K562 (cell line): ENCODE data around the gene CTDSPL. TPM values are rescaled to one million over a fixed set of nuclear protein-coding genes. Genes with fewer than 3 reads are reported as not detected.

Source experiments
- ATF1 ChIP-seq, 2 experiments: fragments of 450-650 bp in 1 of 2; IDR thresholded peaks; 2 replicates each; pipeline ENCODE4 v1.6.1; 2016; ENCODE audit warnings: missing compliant biosample characterization in 1 of 2, missing genetic modification characterization in 1 of 2
- E2F8 ChIP-seq: fragments of 450-650 bp; IDR thresholded peaks from 2 replicates; pipeline ENCODE4 v1.7.1; 2018; ENCODE audit warnings: mild to moderate bottlenecking, low read depth; ENCODE audit not compliant: partially characterized antibody
- EZH2 ChIP-seq: IDR thresholded peaks from 2 replicates; pipeline ENCODE4 v1.6.1; 2012; ENCODE audit warnings: low read depth, mild to moderate bottlenecking, inconsistent platforms, low read length, borderline replicate concordance
- FOXP4 ChIP-seq: sonication (generic); formaldehyde crosslinking; IDR thresholded peaks from 2 replicates; pipeline ENCODE4 v1.8.0; 2022; ENCODE audit warnings: mild to moderate bottlenecking, missing genetic modification reagents, borderline replicate concordance
- GABPB1 ChIP-seq: sonication (generic); formaldehyde crosslinking; IDR thresholded peaks from 2 replicates; pipeline ENCODE4 v1.8.0; 2022; ENCODE audit warnings: mild to moderate bottlenecking, missing genetic modification reagents
- GATAD2B ChIP-seq: fragments of 450-650 bp; IDR thresholded peaks from 2 replicates; pipeline ENCODE4 v1.6.1; 2017; ENCODE audit warnings: mild to moderate bottlenecking, borderline replicate concordance
- HNRNPK ChIP-seq: fragments of 200-400 bp; formaldehyde crosslinking; IDR thresholded peaks from one replicate; pipeline ENCODE4 v1.6.1; 2018; ENCODE audit warnings: mild to moderate bottlenecking, low read depth, low read length; ENCODE audit not compliant: poor library complexity, severe bottlenecking
- KLF13 ChIP-seq: fragments of 450-650 bp; IDR thresholded peaks from 2 replicates; pipeline ENCODE4 v1.6.1; 2016; ENCODE audit warnings: missing genetic modification characterization, low read depth, mild to moderate bottlenecking, missing compliant biosample characterization, moderate library complexity, borderline replicate concordance
- NCOA1 ChIP-seq: fragments of 450-650 bp; IDR thresholded peaks from 2 replicates; pipeline ENCODE4 v1.6.1; 2016; ENCODE audit warnings: low read depth
- NFYB ChIP-seq: IDR thresholded peaks from 2 replicates; pipeline ENCODE4 v1.6.1; 2011; ENCODE audit warnings: mild to moderate bottlenecking, moderate library complexity; ENCODE audit not compliant: insufficient read length; ENCODE audit errors: extremely low read depth
- POLR2A ChIP-seq: fragments of 450-650 bp; conservative IDR thresholded peaks from 2 replicates; pipeline ENCODE4 v1.6.1; 2016
- PREB ChIP-seq: sonication (generic); formaldehyde crosslinking; IDR thresholded peaks from 2 replicates; pipeline ENCODE4 v1.8.1; 2023; ENCODE audit warnings: mild to moderate bottlenecking, missing genetic modification reagents
- RBM34 ChIP-seq: fragments of 200-400 bp; formaldehyde crosslinking; IDR thresholded peaks from 2 replicates; pipeline ENCODE4 v1.6.1; 2018; ENCODE audit warnings: low read length, borderline replicate concordance; ENCODE audit not compliant: insufficient read depth
- RFX1 ChIP-seq: fragments of 450-650 bp; IDR thresholded peaks from 2 replicates; pipeline ENCODE4 v1.6.1; 2016; ENCODE audit warnings: mild to moderate bottlenecking, moderate library complexity
- TCF3 ChIP-seq: sonication (generic); formaldehyde crosslinking; IDR thresholded peaks from 2 replicates; pipeline ENCODE4 v1.4.0; 2020; ENCODE audit warnings: mild to moderate bottlenecking, missing genetic modification reagents
- XRCC3 ChIP-seq: fragments of 450-650 bp; IDR thresholded peaks from 2 replicates; pipeline ENCODE4 v1.6.1; 2017; ENCODE audit warnings: mild to moderate bottlenecking, moderate library complexity
- ZEB2 ChIP-seq: fragments of 450-650 bp; IDR thresholded peaks from 2 replicates; pipeline ENCODE4 v1.6.1; 2016
- ZNF165 ChIP-seq: fragments of 250-450 bp; sonication (Bioruptor Pico); IDR thresholded peaks from 2 replicates; pipeline ENCODE4 v1.4.0; 2020; ENCODE audit warnings: borderline replicate concordance
- ZNF184 ChIP-seq: sonication (generic); formaldehyde crosslinking; IDR thresholded peaks from 2 replicates; pipeline ENCODE4 v1.5.0; 2020; ENCODE audit warnings: missing genetic modification reagents
- ZNF3 ChIP-seq: fragments of 250-450 bp; sonication (Bioruptor Pico); IDR thresholded peaks from 2 replicates; pipeline ENCODE4 v1.5.0; 2021; ENCODE audit warnings: mild to moderate bottlenecking, moderate library complexity
- ZNF655 ChIP-seq: fragments of 250-450 bp; sonication (Bioruptor Pico); IDR thresholded peaks from 2 replicates; pipeline ENCODE4 v1.5.0; 2021
- polyA plus RNA-seq, 8 experiments: library from polyadenylated mRNA; depleted of rRNA in 4 of 8; stranded (reverse) in 5 of 8; unstranded in 3 of 8; fragments of >200 nt; fragmentation: Nextera tagmentation in 2 of 8; fragmentation: Illumina TruSeq in 1 of 8; extraction: Ambion mirVana in 2 of 8; extraction: Trizol in 1 of 8; gene quantifications; 2 replicates each; pipeline versions ENCODE4 v1.2.1 to v1.2.3, GENCODE V29; 2011 to 2014; ENCODE audit warnings: inconsistent platforms in 1 of 8, missing spikeins in 1 of 8
- total RNA-seq, 7 experiments: library from RNA; depleted of rRNA in 6 of 7; stranded (reverse); fragments of >200 nt in 6 of 7; fragmentation: Illumina TruSeq in 2 of 7; extraction: Trizol in 2 of 7; gene quantifications; 2 replicates each; pipeline versions ENCODE4 v1.2.1 to v1.2.3, GENCODE V29; 2011 to 2021; ENCODE audit warnings: low replicate concordance in 1 of 7

CTDSPL gene
- total and polyA plus RNA-seq, 9 of the 15 experiments (the other 6 are each of a cell fraction or from before 2014, with no cell fraction given) = 5.1 to 19.3 (median 11.3) TPM

GRCh38 chr3:38018296-38019266 lies 156.9 kb downstream of the CTDSPL start (continued):
- no peak for TF ChIP-seq XRCC3
- no peak for TF ChIP-seq E2F8
- TF ChIP-seq NCOA1 = 0 out of 2 replicates have a peak, but pooled peaks have one; percentile 42
- peak; percentile 90 for TF ChIP-seq ZEB2
- TF ChIP-seq ZNF184 (CRISPR knock-in tag) = no peak
- TF ChIP-seq EZH2 = no peak
- TF ChIP-seq GABPB1 (CRISPR knock-in tag) = no peak
- TF ChIP-seq RFX1 = no peak
- no peak for TF ChIP-seq GATAD2B
- no peak for TF ChIP-seq RBM34
- TF ChIP-seq PREB = no peak
- TF ChIP-seq ZNF655 (CRISPR knock-in tag) = no peak
- TF ChIP-seq ZNF165 = no peak
- no peak for TF ChIP-seq ATF1 (CRISPR knock-in tag; IDR thresholded peaks at IDR 0.05)
- 0 out of 2 replicates have a peak, but pooled peaks have one; percentile 8 for TF ChIP-seq ATF1 (tag; IDR thresholded peaks at IDR 0.05)
- TF ChIP-seq ZNF3 (CRISPR knock-in tag) = no peak
- TF ChIP-seq TCF3 (CRISPR knock-in tag) = peak; percentile 75
- TF ChIP-seq HNRNPK = no peak
- TF ChIP-seq FOXP4 (CRISPR knock-in tag) = no peak
- peak; percentile 74 for TF ChIP-seq NFYB
- TF ChIP-seq KLF13 (tag) = no peak
- TF ChIP-seq POLR2A = peak; percentile 85
